HG02884 (cell line): ENCODE measurements around the gene MIGA2.

Experiments used
- ATAC-seq: cut with Tn5 transposase; IDR thresholded peaks from one replicate; pipeline ENCODE4 v1.9.1; 2021; ENCODE audit warnings: mild to moderate bottlenecking, moderate library complexity; ENCODE audit not compliant: unreplicated experiment

The MIGA2 gene

DNA sequence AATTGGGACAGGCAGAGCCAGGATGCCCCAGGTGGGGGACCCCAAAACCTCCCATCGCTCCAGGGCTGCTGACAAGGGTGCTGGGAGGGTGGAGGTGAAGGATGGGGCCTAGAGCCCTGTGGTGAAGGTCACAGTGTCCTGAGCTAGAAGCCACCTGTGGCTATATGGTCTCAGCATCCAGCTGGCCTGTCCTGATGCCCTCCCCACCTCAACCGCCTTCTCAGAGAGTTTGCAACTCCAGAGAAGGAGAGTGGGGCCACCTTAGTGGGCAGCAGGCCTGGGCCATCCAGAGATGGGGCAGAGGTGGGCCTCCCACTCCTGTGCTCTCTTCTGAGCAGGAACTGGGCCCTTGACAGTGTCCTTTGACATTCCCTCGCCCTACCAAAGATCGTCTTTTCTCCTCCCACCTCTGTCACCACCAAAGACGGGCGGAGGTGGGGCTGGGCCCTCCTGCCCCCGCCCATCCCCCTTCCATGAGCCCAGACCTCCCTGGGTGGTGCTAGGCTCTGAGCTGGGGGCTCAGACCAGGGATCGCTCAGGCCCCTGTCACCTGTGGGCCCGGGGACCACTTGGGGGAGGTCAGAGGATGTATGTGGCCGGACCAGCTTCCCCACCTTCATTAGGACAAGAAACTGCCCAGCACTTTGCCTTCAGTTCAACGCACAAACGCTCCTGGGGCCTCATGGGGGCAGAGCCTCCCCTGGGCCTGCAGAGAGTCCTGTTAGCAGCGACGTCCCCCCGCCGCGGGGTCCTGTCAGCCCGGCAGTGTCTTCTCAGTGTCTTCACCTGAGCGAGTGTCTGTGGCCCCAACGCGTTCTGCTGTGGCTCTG is 34.5 kb downstream of the MIGA2 start:
- ATAC-seq = no peak

DNA sequence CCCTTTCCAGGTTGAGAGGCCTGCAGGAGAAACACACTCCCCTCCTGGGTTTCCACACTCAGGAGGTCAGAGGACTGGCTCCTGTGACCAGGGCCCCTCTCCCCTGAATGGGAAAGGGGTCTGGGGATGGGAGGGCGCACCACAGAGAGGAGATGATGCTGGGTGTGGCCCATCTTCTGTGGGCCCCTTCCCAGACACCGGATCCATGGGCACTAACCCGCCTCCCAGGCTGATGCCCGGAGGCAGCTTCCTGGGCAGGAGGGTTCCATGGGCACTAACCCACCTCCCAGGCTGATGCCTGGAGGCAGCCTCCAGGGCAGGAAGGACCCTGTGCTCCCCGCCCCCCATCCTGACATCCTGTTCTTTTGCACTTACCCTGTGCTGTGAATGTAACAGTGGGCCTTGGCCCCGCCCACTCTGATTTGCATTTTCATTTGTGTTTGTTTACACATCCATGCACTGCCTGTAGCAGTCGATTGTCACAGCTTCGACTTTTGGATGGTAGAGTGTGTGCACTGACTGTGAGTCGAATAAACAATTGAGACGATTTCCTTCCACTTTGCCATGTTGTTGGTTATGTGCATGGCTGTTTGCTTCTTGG is 35.2 kb downstream of the MIGA2 start:
- no peak for ATAC-seq

DNA sequence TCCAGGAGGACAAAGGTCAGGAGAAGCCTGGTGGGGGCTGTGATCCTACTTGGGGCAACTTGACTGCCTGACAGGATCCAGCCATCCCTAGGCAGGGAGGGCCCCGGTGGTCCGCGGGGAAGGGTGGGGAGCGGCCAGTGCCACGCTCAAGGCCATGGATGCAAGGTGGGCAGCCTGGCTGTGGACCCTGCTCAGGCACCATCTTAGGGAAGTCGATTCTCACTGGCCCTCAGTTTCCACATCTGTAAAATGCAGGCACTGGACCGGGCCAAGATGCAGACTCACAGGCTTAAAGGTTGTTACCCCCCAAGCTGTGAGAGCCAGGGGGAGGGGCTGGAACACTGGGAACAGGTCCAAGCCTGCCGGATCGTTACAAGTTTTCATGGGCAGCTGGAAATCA is 35.7 kb downstream of the MIGA2 start:
- ATAC-seq = no peak

DNA sequence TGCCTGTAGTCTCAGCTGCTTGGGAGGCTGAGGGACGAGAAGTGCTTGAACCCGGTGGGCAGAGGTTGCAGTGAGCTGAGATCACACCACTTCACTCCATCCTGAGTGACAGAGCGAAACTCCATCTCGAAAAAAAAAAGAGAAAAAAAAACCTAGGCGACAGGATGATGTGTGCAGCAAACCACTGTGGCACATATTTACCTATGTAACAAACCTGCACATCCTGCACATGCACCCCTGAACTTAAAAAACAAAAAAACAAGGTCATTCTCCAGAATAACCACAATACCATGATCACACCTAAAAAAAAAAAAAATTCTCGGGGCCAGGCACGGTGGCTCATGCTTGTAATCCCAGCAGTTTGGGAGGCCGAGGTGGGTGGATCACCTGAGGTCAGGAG is 37.0 kb downstream of the MIGA2 start:
- no peak for ATAC-seq

DNA sequence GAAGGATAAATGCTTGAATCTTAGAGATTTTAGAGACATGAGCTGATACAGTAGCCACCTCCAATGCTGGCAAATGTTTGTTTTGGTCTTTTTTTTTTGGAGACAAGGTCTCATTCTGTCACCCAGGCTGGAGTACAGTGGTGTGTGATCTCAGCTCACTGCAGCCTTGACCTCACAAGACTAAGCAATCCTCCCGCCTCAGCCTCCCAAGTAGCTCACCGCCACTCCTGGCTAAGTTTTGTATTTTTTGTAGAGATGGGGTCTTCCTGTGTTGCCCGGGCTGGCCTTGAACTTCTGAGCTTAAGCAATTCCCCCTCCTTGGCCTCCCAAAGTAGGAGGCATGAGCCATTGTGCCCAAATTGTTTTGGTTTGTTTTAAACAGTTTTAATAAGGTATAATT is 37.7 kb downstream of the MIGA2 start:
- no peak for ATAC-seq

DNA sequence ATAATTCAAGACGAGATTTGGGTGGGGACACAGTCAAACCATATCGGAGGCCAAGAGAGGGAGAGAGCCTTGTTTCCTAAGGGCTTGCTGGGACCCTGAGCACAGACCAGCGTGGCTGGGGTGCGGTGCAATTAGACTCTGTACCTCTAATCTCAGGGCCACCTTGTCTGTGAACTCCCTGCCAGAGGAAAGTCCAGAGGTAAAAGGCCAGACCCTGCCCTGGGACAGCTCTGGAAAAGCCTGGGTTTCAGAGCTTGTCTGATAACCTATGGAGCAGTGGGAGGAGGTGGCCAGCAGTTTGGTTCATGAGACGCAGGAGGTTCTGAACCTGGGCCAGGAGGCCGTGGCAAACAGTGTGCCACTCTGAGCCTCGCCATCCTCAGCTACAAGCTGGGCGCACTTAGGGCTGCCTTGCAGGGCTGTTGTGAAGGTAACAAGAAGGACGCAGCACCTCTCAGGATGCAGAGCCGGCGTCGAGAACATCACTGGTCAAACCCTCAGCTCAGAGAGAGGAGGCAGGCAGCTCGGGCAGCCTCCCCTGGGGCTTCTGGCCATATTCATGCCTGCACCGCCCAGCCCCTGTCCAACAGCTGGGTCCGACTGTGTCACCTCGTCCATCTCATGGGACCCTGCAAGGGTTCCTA is 39.7 kb downstream of the MIGA2 start:
- ATAC-seq = no peak

DNA sequence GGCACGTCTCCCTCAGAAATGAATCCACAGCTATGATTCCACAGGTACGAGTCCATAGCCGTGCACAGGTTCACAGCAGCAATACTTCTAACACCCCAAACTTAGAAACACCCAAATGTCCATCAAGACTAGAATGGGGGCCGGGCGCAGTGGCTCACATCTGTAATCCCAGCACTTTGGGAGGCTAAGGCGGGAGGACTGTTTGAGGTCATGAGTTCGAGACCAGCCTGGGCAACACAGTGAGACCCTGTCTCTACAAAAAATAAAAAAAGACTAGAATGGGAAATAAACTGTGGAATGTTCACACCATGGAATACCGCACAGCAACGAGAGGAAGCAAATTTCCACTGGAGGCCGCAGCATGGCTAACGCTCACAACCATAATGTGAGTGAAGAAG is 40.2 kb downstream of the MIGA2 start:
- no peak for ATAC-seq

DNA sequence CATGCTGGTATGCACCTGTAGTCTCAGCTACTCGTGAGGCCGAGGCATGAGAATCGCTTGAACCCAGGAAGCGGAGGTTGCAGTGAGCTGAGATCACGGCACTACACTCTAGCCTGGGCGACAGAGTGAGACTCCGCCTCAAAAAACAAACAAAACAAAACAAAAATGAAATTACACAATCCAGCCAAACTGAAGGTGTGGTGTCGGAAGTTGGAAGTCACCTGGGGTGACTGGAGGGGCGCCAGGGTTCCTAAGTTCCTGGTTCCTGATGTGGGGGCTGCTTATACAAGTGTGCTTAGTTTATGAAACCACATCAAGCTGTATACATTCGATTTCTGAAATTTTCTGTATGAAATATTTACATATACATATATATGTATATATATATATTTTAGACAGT is 40.8 kb downstream of the MIGA2 start:
- ATAC-seq = no peak

DNA sequence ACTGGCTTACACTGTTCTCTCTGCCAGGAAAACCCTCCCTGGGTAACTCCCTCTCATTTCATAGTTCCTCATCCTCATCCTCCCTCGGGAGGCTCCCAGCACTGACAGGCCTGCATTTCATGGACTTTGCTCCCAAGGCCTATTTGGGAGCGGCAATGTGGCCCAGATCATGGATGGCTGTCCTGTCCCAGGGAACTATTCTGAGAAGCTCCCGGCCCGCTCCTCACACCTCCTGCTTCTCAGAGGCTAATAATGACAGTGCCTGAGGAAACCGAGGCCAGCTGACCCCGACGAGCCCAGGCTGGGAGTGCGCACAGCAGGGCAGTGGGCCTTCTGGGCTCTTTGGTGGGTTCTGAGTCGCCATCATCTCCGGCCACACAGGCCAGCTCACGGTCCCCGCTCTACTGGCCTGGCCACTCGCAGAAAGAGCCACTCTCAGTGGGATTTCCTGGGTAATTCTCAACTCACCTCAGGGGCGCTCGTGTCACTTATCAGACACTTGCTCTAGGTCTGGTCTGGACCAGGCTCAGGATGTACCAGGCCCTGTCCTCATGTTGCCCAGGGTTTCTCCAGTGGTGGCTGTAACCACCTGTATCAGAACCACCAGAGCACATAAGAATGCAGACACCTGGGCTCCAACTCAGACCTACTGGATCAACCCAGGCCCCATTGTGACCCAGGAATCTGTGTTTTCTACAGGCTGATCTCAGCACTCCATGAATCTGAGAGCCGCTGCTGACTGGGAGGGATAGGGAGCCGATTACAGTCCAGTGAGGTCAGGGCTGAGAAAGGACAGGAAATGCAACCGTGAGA is 42.5 kb downstream of the MIGA2 start:
- ATAC-seq = no peak

DNA sequence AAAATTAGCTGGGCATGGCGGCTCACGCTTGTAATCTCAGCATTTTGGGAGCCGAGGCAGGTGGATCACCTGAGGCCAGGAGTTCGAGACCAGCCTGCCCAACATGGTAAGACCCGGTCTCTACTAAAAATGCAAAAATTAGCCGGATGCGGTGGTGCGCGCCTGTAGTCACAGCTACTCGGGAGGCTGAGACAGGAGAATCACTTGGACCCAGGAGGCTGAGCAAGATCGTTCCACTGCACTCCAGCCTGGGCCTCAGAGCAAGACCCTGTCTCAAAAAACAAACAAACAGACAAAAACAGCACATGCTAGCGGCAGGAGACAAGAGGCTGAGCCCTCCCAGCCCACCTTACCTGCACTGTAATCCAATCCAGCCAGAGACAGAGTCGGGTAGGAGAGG is 43.4 kb downstream of the MIGA2 start:
- no peak for ATAC-seq

DNA sequence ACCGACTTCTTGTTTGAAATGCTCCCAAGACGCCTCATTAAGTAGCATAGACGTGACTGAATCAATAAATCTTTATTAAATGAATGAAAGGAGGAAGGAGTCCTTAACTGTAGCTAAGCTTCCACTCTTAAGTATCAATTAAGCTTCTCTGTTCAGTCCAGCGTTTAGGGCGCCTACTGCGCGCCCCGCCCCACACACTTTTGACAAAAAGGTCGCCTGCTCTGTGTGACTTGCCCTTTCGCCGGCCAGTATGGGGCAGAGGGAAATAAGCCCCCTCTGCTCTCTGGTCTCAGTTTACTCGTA is 43.8 kb downstream of the MIGA2 start:
- ATAC-seq = no peak

DNA sequence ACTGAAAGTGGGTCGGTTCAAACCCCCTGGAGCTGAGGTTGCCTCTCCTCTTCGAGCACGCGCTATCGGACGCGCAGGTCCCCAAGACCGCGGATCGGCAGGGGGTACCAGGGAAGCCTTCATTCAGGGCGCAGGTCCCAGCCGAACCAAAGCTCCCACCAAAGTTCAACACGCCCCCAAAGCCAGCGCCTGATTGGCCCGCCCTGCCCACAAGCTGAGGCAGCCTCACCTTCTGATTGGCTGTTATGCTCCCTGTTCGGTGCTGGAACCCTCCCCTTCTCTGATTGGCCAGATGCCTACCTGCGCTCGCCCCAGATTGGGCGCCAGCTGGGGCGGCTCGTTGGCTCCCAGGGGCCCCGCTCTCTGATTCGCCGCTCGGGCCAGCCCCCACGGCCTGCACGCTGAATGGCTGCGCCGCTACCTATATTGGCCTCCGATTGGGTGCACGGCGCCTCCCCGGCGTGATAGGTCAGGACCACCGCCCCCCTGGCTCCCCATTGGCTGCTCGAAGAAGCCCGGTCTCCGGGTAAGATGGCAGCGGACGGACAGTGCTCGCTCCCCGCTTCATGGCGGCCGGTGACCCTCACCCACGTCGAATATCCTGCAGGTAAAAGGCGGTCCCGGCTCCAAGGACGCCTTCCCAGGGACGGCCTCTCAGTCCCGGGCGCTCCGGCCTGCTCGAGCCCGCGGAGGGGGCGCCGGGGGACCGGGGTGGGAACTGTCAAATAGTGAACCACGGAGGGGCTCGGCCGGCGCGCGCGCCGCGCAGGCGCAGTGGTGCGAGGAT is 44.4 kb downstream of the MIGA2 start, which contains the start of gene DOLPP1:
Gene DOLPP1 (plus strand): TSS at position 511 of the 787 bp plus-strand sequence. CDS start 21 bp downstream, at position 532.
- peak; percentile 94 for ATAC-seq

DNA sequence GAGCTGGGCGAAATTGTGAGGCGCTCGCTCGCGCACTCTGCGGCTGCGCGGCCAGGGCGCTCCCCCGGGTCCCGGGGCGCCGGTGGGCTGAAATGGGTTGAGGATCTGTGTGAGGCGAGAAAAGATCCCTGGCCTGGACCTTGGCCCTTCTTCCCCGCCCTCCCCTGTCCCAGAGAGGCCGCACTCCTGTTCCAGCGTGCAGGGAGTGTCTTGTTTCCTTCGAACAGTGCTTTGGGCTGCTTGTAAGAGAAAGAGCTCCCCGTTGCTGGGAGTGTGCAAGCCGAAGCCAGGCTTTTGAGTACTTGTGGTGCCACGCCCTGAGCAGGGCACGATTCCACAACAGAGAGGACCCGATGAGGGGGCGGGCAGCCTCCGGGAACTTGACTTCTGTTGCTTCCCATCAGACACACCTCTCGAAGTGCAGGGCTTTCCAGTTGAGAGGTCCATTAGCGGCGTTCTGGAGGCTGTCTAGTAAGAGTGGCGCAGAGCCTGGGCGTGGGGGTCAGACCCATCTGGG is 45.0 kb downstream of the MIGA2 start:
- no peak for ATAC-seq

DNA sequence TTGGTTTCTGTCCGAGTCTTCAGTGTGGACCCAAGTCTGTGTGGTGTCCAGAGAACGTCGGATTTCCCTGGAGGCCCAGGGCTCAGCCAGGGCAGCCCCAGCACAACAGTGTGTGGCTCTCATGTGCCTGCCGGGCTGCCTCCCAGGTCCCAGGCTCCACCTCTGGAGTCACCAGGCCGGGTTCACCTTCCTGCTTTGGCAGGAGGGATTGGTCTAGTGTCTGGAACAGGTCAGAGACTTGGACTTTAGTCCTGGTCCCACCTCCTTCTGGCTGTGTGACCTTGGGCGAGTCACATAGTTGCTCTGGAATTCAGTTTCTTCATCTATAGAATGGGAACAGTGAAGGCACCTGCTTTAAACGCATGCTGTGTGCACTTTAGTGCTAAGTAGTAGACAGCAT is 47.7 kb downstream of the MIGA2 start:
- no peak for ATAC-seq

DNA sequence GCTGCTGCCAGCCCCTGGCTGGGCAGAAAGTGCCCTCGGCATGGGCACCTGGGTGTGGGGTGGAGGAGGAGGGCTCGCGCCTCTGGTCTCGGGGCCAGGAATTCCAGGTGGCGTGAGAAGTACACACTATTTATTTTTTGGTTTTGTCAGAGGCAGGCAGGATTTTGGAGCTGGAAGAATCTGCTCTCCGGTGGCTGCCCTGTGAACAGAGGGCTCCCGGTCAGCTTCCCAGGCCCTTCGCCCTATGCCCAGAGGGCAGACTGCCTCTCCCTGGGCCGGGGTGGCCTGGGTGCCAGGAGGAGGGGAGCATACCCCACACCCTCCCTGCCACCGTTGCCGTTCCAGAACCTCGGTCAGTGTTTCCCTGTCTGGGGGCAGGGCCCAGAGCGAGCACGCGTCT is 52.8 kb downstream of the MIGA2 start:
- ATAC-seq = no peak

DNA sequence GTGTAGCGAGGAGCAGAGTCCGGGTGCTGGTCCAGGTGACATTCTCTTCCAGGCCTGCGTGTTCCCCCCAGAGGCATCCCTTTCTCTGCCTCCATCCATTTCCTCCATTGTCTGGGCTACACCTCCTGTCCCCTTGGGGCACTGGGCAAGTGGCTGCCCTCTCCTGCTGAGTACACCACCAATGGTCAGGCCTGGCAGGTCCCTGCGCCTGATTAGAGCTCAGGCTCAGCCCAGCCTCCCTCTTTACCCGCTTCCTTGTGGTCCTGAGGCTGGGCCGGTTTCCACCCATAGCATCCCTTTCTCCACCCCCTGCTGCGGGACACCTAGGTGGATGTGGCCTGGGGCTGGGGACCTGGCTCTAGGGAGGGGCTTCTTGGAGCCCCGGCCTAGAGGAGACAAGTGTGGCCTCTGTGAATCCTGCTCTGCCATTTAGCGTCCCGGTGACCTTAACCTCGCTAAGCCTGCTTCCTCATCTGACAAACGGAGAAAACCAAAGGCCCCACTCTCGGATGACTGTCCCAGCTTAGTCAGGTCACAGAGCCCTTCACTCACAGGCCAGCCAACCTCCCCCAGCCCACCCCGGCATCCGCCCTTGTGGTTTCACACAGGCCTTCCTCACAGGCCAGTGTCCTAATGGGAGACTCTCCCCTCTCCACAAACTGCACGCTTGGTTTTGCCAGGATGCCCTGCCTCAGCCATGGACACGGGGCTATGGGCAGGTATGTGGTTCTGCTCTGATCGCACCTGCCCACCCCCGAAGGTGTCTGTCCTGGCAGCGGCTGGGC is 57.4 kb downstream of the MIGA2 start:
- ATAC-seq = no peak

DNA sequence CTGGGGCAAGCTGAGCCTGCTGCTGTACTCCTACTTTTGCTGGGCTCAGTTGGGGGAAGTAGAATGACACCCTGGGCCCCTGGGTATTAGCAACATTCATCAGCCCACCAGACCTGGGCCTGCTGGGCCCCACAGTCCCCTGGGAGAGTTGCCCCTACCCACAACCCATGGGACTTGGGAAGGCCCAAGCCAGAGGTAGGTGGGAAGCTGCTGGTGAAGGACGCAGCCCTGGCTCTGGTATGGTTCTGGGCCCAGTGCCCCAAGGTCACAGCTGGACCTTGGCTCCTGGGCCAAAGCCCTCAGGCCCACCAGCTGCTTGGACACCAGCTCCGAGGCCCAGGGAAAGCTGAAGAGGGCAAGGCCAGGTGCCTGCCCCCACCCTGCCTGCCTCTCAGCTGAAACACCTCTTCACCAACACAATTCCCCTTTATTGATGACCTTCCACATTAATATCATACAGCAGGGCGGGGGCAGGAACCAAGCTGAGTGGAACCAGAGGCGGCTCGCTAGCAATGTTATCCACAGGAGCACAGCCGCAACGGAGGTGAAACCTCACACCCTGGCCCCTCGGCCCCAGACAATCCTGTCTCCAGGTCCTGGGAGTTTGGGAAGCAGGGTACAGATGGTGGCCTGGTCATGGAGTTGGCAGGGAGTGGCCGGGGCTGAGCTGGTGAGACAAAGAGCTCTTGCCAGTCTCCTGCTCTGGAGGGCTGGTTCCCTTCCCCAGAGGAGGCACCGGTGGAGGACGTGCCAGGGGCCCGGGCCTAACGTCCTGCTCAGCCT is 58.2 kb downstream of the MIGA2 start:
- no peak for ATAC-seq

DNA sequence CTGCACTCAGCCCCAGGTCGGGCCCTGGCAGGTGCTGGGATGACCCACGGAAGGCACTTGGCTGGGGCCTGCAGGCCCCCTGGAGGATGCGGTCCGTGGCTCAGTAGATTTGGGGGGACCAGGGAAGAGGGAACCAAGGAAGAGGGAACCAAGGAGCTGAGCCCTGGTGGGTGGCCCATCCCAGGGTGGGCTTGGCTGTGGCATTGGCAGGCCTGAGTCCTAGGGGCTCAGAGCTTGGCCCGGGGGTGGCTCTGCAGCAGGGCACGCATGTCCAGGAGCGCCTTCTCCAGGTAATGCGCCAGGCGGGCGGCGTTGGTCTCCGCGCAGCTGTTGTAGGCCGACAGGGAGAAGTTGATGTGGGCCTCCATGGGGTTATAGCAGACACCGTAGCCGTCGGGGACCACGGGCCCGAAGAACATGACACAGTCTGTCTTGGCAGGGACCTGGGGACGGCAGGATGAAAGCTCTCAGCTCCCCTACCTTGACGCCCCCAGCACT is 58.8 kb downstream of the MIGA2 start:
- no peak for ATAC-seq

DNA sequence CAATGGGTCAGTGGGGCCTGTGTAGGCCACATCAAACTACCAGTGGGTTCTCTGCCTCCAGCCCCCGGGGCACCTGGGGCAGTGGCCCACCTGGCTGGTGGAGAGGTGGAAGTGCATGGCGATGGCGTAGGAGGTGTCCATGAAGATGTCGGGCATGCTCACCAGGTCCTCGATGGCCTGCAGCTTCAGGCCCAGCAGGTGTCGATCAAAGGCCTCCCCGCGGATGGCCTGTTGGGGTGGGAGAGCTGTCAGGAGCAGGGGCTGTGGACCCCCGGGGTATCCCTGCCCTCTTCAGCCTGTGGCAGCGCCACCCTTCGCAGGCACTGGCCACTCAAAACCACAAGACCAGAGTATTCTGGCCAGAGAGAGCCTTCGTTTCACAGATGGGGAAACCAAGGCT is 59.5 kb downstream of the MIGA2 start:
- no peak for ATAC-seq
